Amniotic stem cell (primary cell): Measurements from ENCODE around the gene RSBN1L.
A peak's percentile ranks its signal among the peaks of the same experiment; 100 is the strongest.
"Not testable (repeated sequence)": the region's sequence is repeated elsewhere in the genome, so short reads cannot be mapped to it uniquely, and the experiment has no call there.

ENCODE experiments used
- DNase-seq: peaks from one replicate; lab custom pipeline; 2025; lab: John Stamatoyannopoulos, UW

The RSBN1L gene

GRCh38 chr7:77687747-77688144 lies 8.5 kb upstream of the RSBN1L start:
- no peak for DNase-seq

GRCh38 chr7:77690289-77690688 lies 6.0 kb upstream of the RSBN1L start:
- DNase-seq = no peak

- no peak for DNase-seq
These were observed 4.3 kb upstream of the RSBN1L start for GRCh38 chr7:77691892-77692491.

- no peak for DNase-seq
These were observed 2.3 kb upstream of the RSBN1L start for GRCh38 chr7:77693830-77694583.

GRCh38 chr7:77696643-77697534 lies 630 bp downstream of the RSBN1L start:
- DNase-seq = no peak

- DNase-seq = no peak
These were observed 1.2 kb downstream of the RSBN1L start for GRCh38 chr7:77697535-77697831.

- no peak for DNase-seq
These were observed 1.9 kb downstream of the RSBN1L start for GRCh38 chr7:77698042-77698625.

GRCh38 chr7:77699056-77699455 lies 2.8 kb downstream of the RSBN1L start:
- no peak for DNase-seq

GRCh38 chr7:77702513-77702912 lies 6.3 kb downstream of the RSBN1L start:
- DNase-seq = no peak

GRCh38 chr7:77702968-77703472 lies 6.8 kb downstream of the RSBN1L start:
- no peak for DNase-seq

GRCh38 chr7:77703669-77704068 lies 7.4 kb downstream of the RSBN1L start:
- not testable (repeated sequence) for DNase-seq

- DNase-seq = no peak
These were observed 11.3 kb downstream of the RSBN1L start for GRCh38 chr7:77707504-77707992.

GRCh38 chr7:77710067-77710466 lies 13.8 kb downstream of the RSBN1L start:
- no peak for DNase-seq

- DNase-seq = no peak
These were observed 14.6 kb downstream of the RSBN1L start for GRCh38 chr7:77710861-77711260.

GRCh38 chr7:77714195-77714594 lies 17.9 kb downstream of the RSBN1L start:
- DNase-seq = no peak

- DNase-seq = not testable (repeated sequence)
These were observed 18.7 kb downstream of the RSBN1L start for GRCh38 chr7:77714931-77715330.

- DNase-seq = no peak
These were observed 20.5 kb downstream of the RSBN1L start for GRCh38 chr7:77716804-77717203.

GRCh38 chr7:77717566-77717965 lies 21.3 kb downstream of the RSBN1L start:
- not testable (repeated sequence) for DNase-seq

GRCh38 chr7:77727527-77727926 lies 31.3 kb downstream of the RSBN1L start:
- no peak for DNase-seq

GRCh38 chr7:77727936-77728701 lies 31.9 kb downstream of the RSBN1L start:
- peak; percentile 41 for DNase-seq

- no peak for DNase-seq
These were observed 33.5 kb downstream of the RSBN1L start for GRCh38 chr7:77729574-77730348.
